Osteocyte (in vitro differentiated cells): ENCODE results near the gene ACO1. TPM values are rescaled to one million over a fixed set of nuclear protein-coding genes. Genes with fewer than 3 reads are reported as not detected.

ENCODE experiments used
- DNase-seq: peaks from one replicate; pipeline ENCODE4 v3.0.0; 2021; ENCODE audit warnings: mixed read lengths; ENCODE audit not compliant: unreplicated experiment; ENCODE audit errors: extremely low spot score
- H3K27ac Mint-ChIP-seq: one replicate; pipeline ENCODE4 v1.8.0; 2021; ENCODE audit warnings: mild to moderate bottlenecking, mixed read lengths; ENCODE audit not compliant: unreplicated experiment
- H3K27me3 Mint-ChIP-seq: one replicate; pipeline ENCODE4 v1.8.0; 2021; ENCODE audit warnings: mixed read lengths; ENCODE audit not compliant: unreplicated experiment
- H3K36me3 Mint-ChIP-seq: one replicate; pipeline ENCODE4 v1.8.0; 2021; ENCODE audit warnings: mixed read lengths; ENCODE audit not compliant: unreplicated experiment
- H3K4me1 Mint-ChIP-seq: one replicate; pipeline ENCODE4 v1.8.0; 2021; ENCODE audit warnings: mixed read lengths; ENCODE audit not compliant: unreplicated experiment
- H3K4me3 Mint-ChIP-seq: one replicate; pipeline ENCODE4 v1.8.0; 2021; ENCODE audit warnings: mild to moderate bottlenecking, moderate library complexity, mixed read lengths; ENCODE audit not compliant: unreplicated experiment
- H3K9me3 Mint-ChIP-seq: one replicate; pipeline ENCODE4 v1.8.0; 2021; ENCODE audit warnings: mixed read lengths; ENCODE audit not compliant: unreplicated experiment
- CTCF ChIP-seq: fragments of 200-600 bp; sonication (generic); IDR thresholded peaks from 2 replicates; pipeline ENCODE4 v1.5.0; 2021; ENCODE audit warnings: antibody characterized with exemption, mild to moderate bottlenecking, moderate library complexity
- total RNA-seq: library from RNA; stranded (reverse); gene quantifications from 2 replicates; pipeline ENCODE4 v1.2.1, GENCODE V29; 2021

Gene ACO1
- total RNA-seq, 1 donor from 2014 or later = 42.0 TPM

GRCh38 chr9:32424616-32425015 is 40.2 kb downstream of the ACO1 start:
- Mint-ChIP-seq H3K27me3 (no peaks in the 10 kb centered on the region), H3K4me1 (peaks cover 10% of the 10 kb centered on the region), H3K9me3 (no peaks in the 10 kb centered on the region), H3K36me3 (peaks cover 55% of the 10 kb centered on the region), H3K4me3 (no peak overlapping the region), H3K27ac (no peak overlapping the region)
- TF ChIP-seq CTCF = no peak
- DNase-seq = no peak

DNA sequence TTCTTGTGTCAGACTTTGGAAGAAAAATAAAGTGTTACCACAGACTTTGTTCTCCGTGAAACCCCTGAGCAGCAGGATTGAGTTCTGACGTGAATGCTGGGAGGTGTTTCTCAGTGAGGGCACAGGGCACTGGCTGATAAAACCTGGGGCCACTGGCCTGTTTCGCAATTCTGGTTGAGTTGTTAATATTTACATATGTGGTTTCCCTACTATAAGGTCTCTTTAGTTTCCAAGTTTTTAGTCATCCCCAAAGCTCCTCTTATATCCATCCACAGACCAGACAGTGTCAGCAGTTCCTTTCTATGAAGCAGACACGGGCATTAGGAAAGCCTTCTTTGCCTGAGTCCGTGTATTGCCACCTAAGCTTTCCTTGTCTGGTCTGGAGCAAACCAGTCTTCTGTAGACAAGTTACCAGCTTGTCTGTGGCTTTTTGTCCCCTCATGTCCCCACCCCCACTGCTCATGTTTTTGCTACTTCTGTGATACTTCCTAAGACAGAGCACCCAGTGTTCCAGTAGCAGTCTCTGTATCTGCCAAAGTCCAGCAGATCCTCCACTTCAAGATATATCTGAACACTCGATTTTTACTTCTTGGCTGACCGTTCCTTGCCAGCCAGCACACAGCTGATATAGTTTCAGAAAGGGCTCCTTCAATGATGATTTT is 42.0 kb downstream of the ACO1 start:
- Mint-ChIP-seq H3K27me3 (no peaks in the 10 kb centered on the region), H3K9me3 (no peaks in the 10 kb centered on the region), H3K4me3 (no peak overlapping the region), H3K36me3 (peaks cover 39% of the 10 kb centered on the region), H3K27ac (peak overlapping the region; percentile 54), H3K4me1 (peaks cover 27% of the 10 kb centered on the region)
- TF ChIP-seq CTCF = no peak
- no peak for DNase-seq

- no peak for TF ChIP-seq CTCF
- Mint-ChIP-seq H3K27ac (no peak overlapping the region), H3K4me3 (no peak overlapping the region), H3K9me3 (no peaks in the 10 kb centered on the region), H3K4me1 (peaks cover 36% of the 10 kb centered on the region), H3K36me3 (peaks cover 37% of the 10 kb centered on the region), H3K27me3 (no peaks in the 10 kb centered on the region)
- no peak for DNase-seq
These were observed 42.8 kb downstream of the ACO1 start for GRCh38 chr9:32427111-32427873.

DNA sequence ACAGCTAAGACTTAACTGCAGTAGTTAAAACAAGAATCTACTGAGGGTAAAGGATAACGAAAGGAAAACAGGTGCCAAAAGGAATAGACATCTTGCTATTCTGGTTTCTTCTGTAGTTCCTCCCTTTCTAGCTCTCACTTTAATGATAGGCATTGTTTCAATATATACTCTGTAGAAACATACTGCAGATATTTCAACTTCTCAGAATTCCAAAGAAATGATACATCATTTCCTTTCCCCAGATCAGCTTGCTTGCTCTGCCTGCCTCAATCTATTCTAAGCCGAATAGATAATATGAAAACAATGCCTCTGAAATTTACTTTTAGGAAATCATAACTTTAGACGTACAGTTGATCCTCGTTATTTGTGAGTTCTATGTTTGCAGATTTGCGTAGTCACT is 46.3 kb downstream of the ACO1 start:
- Mint-ChIP-seq H3K4me1 (peaks cover 33% of the 10 kb centered on the region), H3K36me3 (peaks cover 28% of the 10 kb centered on the region), H3K27me3 (no peaks in the 10 kb centered on the region), H3K4me3 (peak overlapping the region; percentile 45), H3K9me3 (no peaks in the 10 kb centered on the region), H3K27ac (peak overlapping the region; percentile 79)
- no peak for TF ChIP-seq CTCF
- DNase-seq = no peak

DNA sequence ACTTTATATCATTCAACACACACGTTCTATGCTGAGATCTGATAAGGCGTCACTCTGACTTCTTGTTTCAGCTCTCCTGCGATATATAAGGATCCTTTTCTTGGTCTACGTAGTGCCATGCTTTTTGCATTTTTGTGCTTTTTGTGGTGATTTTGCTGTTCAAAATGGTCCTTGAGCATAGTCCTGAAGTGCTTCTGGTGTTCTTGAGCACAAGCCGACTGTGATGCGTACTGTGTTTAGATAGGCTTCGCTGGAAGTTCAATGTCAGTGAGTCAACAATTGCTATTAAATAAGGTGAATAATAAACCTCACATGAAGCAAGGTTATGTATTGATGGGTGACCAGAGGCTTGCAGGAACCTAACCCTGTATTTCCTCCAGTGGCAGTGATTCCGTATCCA is 46.8 kb downstream of the ACO1 start:
- H3K4me3 Mint-ChIP-seq = peak overlapping the region; percentile 45
- H3K4me1 Mint-ChIP-seq = peaks cover 33% of the 10 kb centered on the region
- no peak for DNase-seq
- H3K9me3 Mint-ChIP-seq = no peaks in the 10 kb centered on the region
- no peak for TF ChIP-seq CTCF
- no peaks in the 10 kb centered on the region for H3K27me3 Mint-ChIP-seq
- H3K36me3 Mint-ChIP-seq = peaks cover 29% of the 10 kb centered on the region
- peak overlapping the region; percentile 79 for H3K27ac Mint-ChIP-seq
